Neural progenitor cell (in vitro differentiated cells): ENCODE data around the gene SDK1. TPM values are rescaled to one million over a fixed set of nuclear protein-coding genes. Genes with fewer than 3 reads are reported as not detected.

Source experiments
- DNase-seq: peaks from one replicate; pipeline ENCODE4 v3.0.0-alpha.2; 2016; ENCODE audit warnings: low spot score
- H2AFZ ChIP-seq: fragments of 200-600 bp; sonication (generic); replicated peaks from 2 replicates; pipeline ENCODE4 v1.6.1; 2016; ENCODE audit warnings: antibody characterized with exemption
- H3F3A ChIP-seq: fragments of 200-600 bp; sonication (generic); 2 replicates; pipeline ENCODE4 v1.6.1; 2016; ENCODE audit warnings: antibody characterized with exemption, low read depth
- H3K27ac ChIP-seq: fragments of 200-600 bp; sonication (generic); 2 replicates; pipeline ENCODE4 v1.5.1; 2016; ENCODE audit warnings: mild to moderate bottlenecking
- H3K27me3 ChIP-seq: fragments of 200-600 bp; sonication (generic); 2 replicates; pipeline ENCODE4 v1.6.1; 2016; ENCODE audit warnings: mild to moderate bottlenecking, moderate library complexity
- H3K36me3 ChIP-seq: fragments of 200-600 bp; sonication (generic); 2 replicates; pipeline ENCODE4 v1.5.1; 2016
- H3K4me1 ChIP-seq: fragments of 200-600 bp; sonication (generic); 2 replicates; pipeline ENCODE4 v1.6.1; 2016; ENCODE audit warnings: mixed run types
- H3K4me2 ChIP-seq: fragments of 200-600 bp; sonication (generic); 2 replicates; pipeline ENCODE4 v1.6.1; 2016
- H3K4me3 ChIP-seq: fragments of 200-600 bp; sonication (generic); 2 replicates; pipeline ENCODE4 v1.5.1; 2016
- H3K79me2 ChIP-seq: fragments of 200-600 bp; sonication (generic); 2 replicates; pipeline ENCODE4 v1.6.1; 2016; ENCODE audit warnings: low read depth
- H3K9ac ChIP-seq: fragments of 200-600 bp; sonication (generic); 2 replicates; pipeline ENCODE4 v1.6.1; 2016
- H3K9me3 ChIP-seq: fragments of 200-600 bp; sonication (generic); 2 replicates; pipeline ENCODE4 v1.5.1; 2016; ENCODE audit warnings: low read depth
- H4K20me1 ChIP-seq: fragments of 200-600 bp; sonication (generic); 2 replicates; pipeline ENCODE4 v1.6.1; 2016; ENCODE audit warnings: low read depth
- H3K27ac Mint-ChIP-seq: 3 replicates; pipeline ENCODE4 v1.8.0; 2021; ENCODE audit warnings: mixed read lengths
- H3K27me3 Mint-ChIP-seq: 2 replicates; pipeline ENCODE4 v1.8.0; 2022; ENCODE audit warnings: low read depth, mild to moderate bottlenecking, inconsistent platforms, moderate library complexity, mixed read lengths; ENCODE audit not compliant: insufficient read depth
- H3K36me3 Mint-ChIP-seq: 3 replicates; pipeline ENCODE4 v1.8.0; 2021; ENCODE audit warnings: mixed read lengths
- H3K4me1 Mint-ChIP-seq: 3 replicates; pipeline ENCODE4 v1.8.0; 2021; ENCODE audit warnings: mixed read lengths
- H3K4me3 Mint-ChIP-seq: 3 replicates; pipeline ENCODE4 v1.8.0; 2021; ENCODE audit warnings: mild to moderate bottlenecking, moderate library complexity, mixed read lengths
- H3K9me3 Mint-ChIP-seq: 3 replicates; pipeline ENCODE4 v1.8.0; 2020; ENCODE audit warnings: mixed read lengths
- CTCF ChIP-seq: fragments of 200-600 bp; sonication (generic); IDR thresholded peaks from 2 replicates; pipeline ENCODE4 v1.5.1; 2017; ENCODE audit warnings: antibody characterized with exemption, mild to moderate bottlenecking
- EZH2 ChIP-seq: fragments of 200-600 bp; sonication (generic); IDR thresholded peaks from 2 replicates; pipeline ENCODE4 v1.6.1; 2017; ENCODE audit warnings: antibody characterized with exemption, mild to moderate bottlenecking, moderate library complexity
- EZH2phosphoT487 ChIP-seq: fragments of 200-600 bp; sonication (generic); IDR thresholded peaks from 2 replicates; pipeline ENCODE4 v1.6.1; 2017; ENCODE audit warnings: antibody characterized with exemption
- total RNA-seq: library from RNA; depleted of rRNA; stranded (reverse); fragments of >200 nt; gene quantifications from 2 replicates; pipeline ENCODE4 v1.2.3, GENCODE V29; 2015; ENCODE audit warnings: low replicate concordance

Gene SDK1
- total RNA-seq, 1 donor from 2014 or later: 4.9 TPM

GRCh38 chr7:3510101-3511020, 209.3 kb downstream of the SDK1 start:
- no peak overlapping the region for H3K9ac ChIP-seq
- no peaks in the 10 kb centered on the region for H4K20me1 ChIP-seq
- H3K27me3 ChIP-seq: no peaks in the 10 kb centered on the region
- H3K36me3 ChIP-seq: no peaks in the 10 kb centered on the region
- Mint-ChIP-seq H3K9me3 (peaks cover 18% of the 10 kb centered on the region), H3K4me3 (no peak overlapping the region), H3K36me3 (peaks cover 5% of the 10 kb centered on the region), H3K4me1 (peaks cover 6% of the 10 kb centered on the region), H3K27me3 (no peaks in the 10 kb centered on the region), H3K27ac (no peak overlapping the region)
- H3K4me3 ChIP-seq: no peak overlapping the region
- TF ChIP-seq CTCF: no peak
- no peak for TF ChIP-seq EZH2
- no peak for TF ChIP-seq EZH2phosphoT487
- no peak overlapping the region for H2AFZ ChIP-seq
- H3F3A ChIP-seq: no peaks in the 10 kb centered on the region
- no peaks in the 10 kb centered on the region for H3K79me2 ChIP-seq
- H3K9me3 ChIP-seq: peaks cover 5% of the 10 kb centered on the region
- no peak for DNase-seq
- peaks cover 4% of the 10 kb centered on the region for H3K4me1 ChIP-seq
- no peak overlapping the region for H3K27ac ChIP-seq
- H3K4me2 ChIP-seq: no peak overlapping the region

- Histone ChIP-seq H3K79me2 (no peaks in the 10 kb centered on the region), H4K20me1 (no peaks in the 10 kb centered on the region), H3K4me1 (no peaks in the 10 kb centered on the region), H2AFZ (no peak overlapping the region), H3K4me3 (no peak overlapping the region), H3K4me2 (no peak overlapping the region), H3K27ac (no peak overlapping the region), H3K36me3 (no peaks in the 10 kb centered on the region), H3K9ac (no peak overlapping the region), H3F3A (no peaks in the 10 kb centered on the region), H3K27me3 (no peaks in the 10 kb centered on the region), H3K9me3 (no peaks in the 10 kb centered on the region)
- no peak for TF ChIP-seq EZH2
- no peak for DNase-seq
- Mint-ChIP-seq H3K27ac (no peak overlapping the region), H3K4me1 (no peaks in the 10 kb centered on the region), H3K4me3 (no peak overlapping the region), H3K36me3 (peaks cover 1% of the 10 kb centered on the region), H3K9me3 (no peaks in the 10 kb centered on the region), H3K27me3 (no peaks in the 10 kb centered on the region)
These were observed 216.3 kb downstream of the SDK1 start for GRCh38 chr7:3517344-3517743.

- Histone ChIP-seq H3K9ac (no peak overlapping the region), H3K4me3 (no peak overlapping the region), H3K9me3 (no peaks in the 10 kb centered on the region), H4K20me1 (no peaks in the 10 kb centered on the region), H3K27me3 (no peaks in the 10 kb centered on the region), H3F3A (no peaks in the 10 kb centered on the region), H2AFZ (no peak overlapping the region), H3K79me2 (no peaks in the 10 kb centered on the region), H3K4me1 (peaks cover 5% of the 10 kb centered on the region), H3K36me3 (no peaks in the 10 kb centered on the region), H3K4me2 (no peak overlapping the region), H3K27ac (no peak overlapping the region)
- Mint-ChIP-seq H3K9me3 (no peaks in the 10 kb centered on the region), H3K27ac (no peak overlapping the region), H3K4me3 (no peak overlapping the region), H3K27me3 (no peaks in the 10 kb centered on the region), H3K36me3 (no peaks in the 10 kb centered on the region), H3K4me1 (peaks cover 7% of the 10 kb centered on the region)
- TF ChIP-seq CTCF: no peak
- no peak for TF ChIP-seq EZH2phosphoT487
- TF ChIP-seq EZH2: no peak
- no peak for DNase-seq
These were observed 217.5 kb downstream of the SDK1 start for GRCh38 chr7:3518546-3518945.

GRCh38 chr7:3520206-3520605, 219.2 kb downstream of the SDK1 start:
- H3K4me1 ChIP-seq: peaks cover 8% of the 10 kb centered on the region
- no peaks in the 10 kb centered on the region for H3F3A ChIP-seq
- Mint-ChIP-seq H3K27ac (no peak overlapping the region), H3K9me3 (no peaks in the 10 kb centered on the region), H3K27me3 (no peaks in the 10 kb centered on the region), H3K4me1 (peaks cover 7% of the 10 kb centered on the region), H3K4me3 (no peak overlapping the region), H3K36me3 (no peaks in the 10 kb centered on the region)
- H4K20me1 ChIP-seq: no peaks in the 10 kb centered on the region
- no peaks in the 10 kb centered on the region for H3K27me3 ChIP-seq
- no peaks in the 10 kb centered on the region for H3K79me2 ChIP-seq
- TF ChIP-seq CTCF: no peak
- TF ChIP-seq EZH2: no peak
- TF ChIP-seq EZH2phosphoT487: no peak
- no peak overlapping the region for H3K4me3 ChIP-seq
- H3K9me3 ChIP-seq: no peaks in the 10 kb centered on the region
- no peak overlapping the region for H3K4me2 ChIP-seq
- DNase-seq: no peak
- no peak overlapping the region for H3K9ac ChIP-seq
- H3K27ac ChIP-seq: no peak overlapping the region
- no peaks in the 10 kb centered on the region for H3K36me3 ChIP-seq
- H2AFZ ChIP-seq: no peak overlapping the region
